K562 (cell line): ENCODE data around the gene ATAD3B.

Experiments used
- CTCF ChIP-seq, 3 experiments: IDR thresholded peaks in 2 of 3; conservative IDR thresholded peaks in 1 of 3; 2 replicates each; pipeline ENCODE4 v1.5.1; 2011 to 2012; ENCODE audit warnings: low read length in 3 of 3, mild to moderate bottlenecking in 3 of 3, control low read depth in 2 of 3, improper control_type of control experiment in 1 of 3, inconsistent platforms in 1 of 3, low read depth in 1 of 3, mixed read lengths in 1 of 3, moderate library complexity in 1 of 3; ENCODE audit not compliant: insufficient read depth in 2 of 3
- PATZ1 ChIP-seq: fragments of 250-450 bp; sonication (Bioruptor Pico); IDR thresholded peaks from 2 replicates; pipeline ENCODE4 v1.5.0; 2020; ENCODE audit warnings: mild to moderate bottlenecking, borderline replicate concordance

DNA sequence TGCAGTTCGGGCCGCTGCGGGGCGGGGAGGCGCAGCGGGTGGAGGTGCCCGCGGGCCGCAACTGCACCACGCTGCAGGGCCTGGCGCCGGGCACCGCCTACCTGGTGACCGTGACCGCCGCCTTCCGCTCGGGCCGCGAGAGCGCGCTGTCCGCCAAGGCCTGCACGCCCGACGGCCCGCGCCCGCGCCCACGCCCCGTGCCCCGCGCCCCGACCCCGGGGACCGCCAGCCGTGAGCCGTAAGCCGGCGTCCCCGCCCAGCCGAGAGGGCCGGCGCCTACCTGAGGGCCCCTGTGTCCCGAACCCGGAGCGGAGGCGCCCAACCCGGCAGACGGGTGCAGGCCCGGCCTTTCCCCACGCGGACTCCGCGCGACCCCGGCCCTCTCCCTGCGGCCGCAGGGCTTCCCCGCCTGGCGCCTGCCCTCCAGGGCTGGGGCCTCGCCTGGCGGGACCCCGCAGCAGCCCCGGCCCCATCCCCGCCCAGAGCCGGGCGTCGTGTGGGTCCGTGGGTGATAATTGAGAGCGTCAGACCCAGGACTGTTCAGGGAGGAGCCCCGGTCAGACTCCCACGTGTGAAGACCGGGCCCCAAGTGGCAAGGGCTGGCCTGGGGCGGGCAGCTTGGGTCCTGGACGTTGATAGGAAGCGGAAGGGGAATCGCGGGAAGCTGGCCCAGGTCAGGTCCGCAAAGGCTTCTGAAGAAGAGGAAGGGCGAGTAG lies 31.9 kb upstream of the ATAD3B start:
- TF ChIP-seq CTCF (IDR thresholded peaks at IDR 0.05 in 2 of 3, conservative IDR thresholded peaks at IDR 0.05 in 1 of 3; ENCODE audit: insufficient read depth in 2 of 3, low read depth in 1 of 3, low read length in 3 of 3) (no peak), PATZ1 (no peak)
